ENCODE measurements around the gene CAMK4. TPM values are rescaled to one million over a fixed set of nuclear protein-coding genes. Genes with fewer than 3 reads are reported as not detected.
A peak's percentile ranks its signal among the peaks of the same experiment; 100 is the strongest.

The CAMK4 gene
- polyA plus RNA-seq, 1 donor from 2014 or later, result 16.6 TPM

GRCh38 chr5:111453295-111453694 lies 229.1 kb downstream of the CAMK4 start:
- Histone ChIP-seq H3K36me3 (ENCODE audit: insufficient read depth, low read length) (no peaks in the 10 kb centered on the region), H3K27me3 (ENCODE audit: insufficient read depth, low read depth, low read length) (no peaks in the 10 kb centered on the region), H3K27ac (ENCODE audit: low read length) (no peak overlapping the region), H4K20me1 (ENCODE audit: insufficient read depth) (no peaks in the 10 kb centered on the region), H3K9me3 (ENCODE audit: low read length) (no peaks in the 10 kb centered on the region), H3K9me2 (ENCODE audit: insufficient read depth, low read length) (no peaks in the 10 kb centered on the region), H3F3A (ENCODE audit: insufficient read depth, low read length, poor library complexity, severe bottlenecking) (peaks cover 7% of the 10 kb centered on the region), H2AFZ (ENCODE audit: low read depth, low read length) (no peak overlapping the region), H3K4me3 (ENCODE audit: low read length) (peak overlapping the region; percentile 26), H3K79me2 (replicated peaks; ENCODE audit: insufficient read depth, low read length) (no peaks in the 10 kb centered on the region), H3K4me2 (ENCODE audit: low read length) (no peak overlapping the region), H3K9ac (ENCODE audit: low read length) (no peak overlapping the region)
- TF ChIP-seq, protein P1, sequence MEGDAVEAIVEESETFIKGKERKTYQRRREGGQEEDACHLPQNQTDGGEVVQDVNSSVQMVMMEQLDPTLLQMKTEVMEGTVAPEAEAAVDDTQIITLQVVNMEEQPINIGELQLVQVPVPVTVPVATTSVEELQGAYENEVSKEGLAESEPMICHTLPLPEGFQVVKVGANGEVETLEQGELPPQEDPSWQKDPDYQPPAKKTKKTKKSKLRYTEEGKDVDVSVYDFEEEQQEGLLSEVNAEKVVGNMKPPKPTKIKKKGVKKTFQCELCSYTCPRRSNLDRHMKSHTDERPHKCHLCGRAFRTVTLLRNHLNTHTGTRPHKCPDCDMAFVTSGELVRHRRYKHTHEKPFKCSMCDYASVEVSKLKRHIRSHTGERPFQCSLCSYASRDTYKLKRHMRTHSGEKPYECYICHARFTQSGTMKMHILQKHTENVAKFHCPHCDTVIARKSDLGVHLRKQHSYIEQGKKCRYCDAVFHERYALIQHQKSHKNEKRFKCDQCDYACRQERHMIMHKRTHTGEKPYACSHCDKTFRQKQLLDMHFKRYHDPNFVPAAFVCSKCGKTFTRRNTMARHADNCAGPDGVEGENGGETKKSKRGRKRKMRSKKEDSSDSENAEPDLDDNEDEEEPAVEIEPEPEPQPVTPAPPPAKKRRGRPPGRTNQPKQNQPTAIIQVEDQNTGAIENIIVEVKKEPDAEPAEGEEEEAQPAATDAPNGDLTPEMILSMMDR (IDR thresholded peaks at IDR 0.05; ENCODE audit: poor library complexity, severe bottlenecking), result no peak
- TF ChIP-seq POLR2AphosphoS5 (IDR thresholded peaks at IDR 0.05) (no peak), EZH2 (IDR thresholded peaks at IDR 0.05; ENCODE audit: borderline replicate concordance, insufficient read depth, low read length, poor library complexity, severe bottlenecking) (no peak), EP300 (conservative IDR thresholded peaks at IDR 0.05; ENCODE audit: poor library complexity, severe bottlenecking) (no peak), SMC3 (conservative IDR thresholded peaks at IDR 0.05; ENCODE audit: poor library complexity) (no peak), REST (IDR thresholded peaks at IDR 0.05; ENCODE audit: borderline replicate concordance) (no peak), MXI1 (conservative IDR thresholded peaks at IDR 0.05; ENCODE audit: poor library complexity, severe bottlenecking) (no peak), TAF1 (IDR thresholded peaks at IDR 0.05; ENCODE audit: low read depth) (no peak), RAD21 (conservative IDR thresholded peaks at IDR 0.05) (no peak)

- Histone ChIP-seq H3K9ac (ENCODE audit: low read length) (no peak overlapping the region), H3K9me3 (ENCODE audit: low read length) (no peaks in the 10 kb centered on the region), H3K79me2 (replicated peaks; ENCODE audit: insufficient read depth, low read length) (no peaks in the 10 kb centered on the region), H3K4me3 (ENCODE audit: low read length) (peak overlapping the region; percentile 26), H3F3A (ENCODE audit: insufficient read depth, low read length, poor library complexity, severe bottlenecking) (peaks cover 7% of the 10 kb centered on the region), H4K20me1 (ENCODE audit: insufficient read depth) (no peaks in the 10 kb centered on the region), H3K4me2 (ENCODE audit: low read length) (no peak overlapping the region), H3K27me3 (ENCODE audit: insufficient read depth, low read depth, low read length) (no peaks in the 10 kb centered on the region), H3K36me3 (ENCODE audit: insufficient read depth, low read length) (no peaks in the 10 kb centered on the region), H2AFZ (ENCODE audit: low read depth, low read length) (no peak overlapping the region), H3K27ac (ENCODE audit: low read length) (no peak overlapping the region), H3K9me2 (ENCODE audit: insufficient read depth, low read length) (no peaks in the 10 kb centered on the region)
- TF ChIP-seq POLR2AphosphoS5 (IDR thresholded peaks at IDR 0.05) (no peak), EP300 (conservative IDR thresholded peaks at IDR 0.05; ENCODE audit: poor library complexity, severe bottlenecking) (no peak)
- TF ChIP-seq, protein P1 (IDR thresholded peaks at IDR 0.05; ENCODE audit: poor library complexity, severe bottlenecking), result no peak
These were observed 229.6 kb downstream of the CAMK4 start for GRCh38 chr5:111453747-111454146.

Measured in neural cell (in vitro differentiated cells).